HG03196 (cell line): ENCODE measurements around the gene SOX6.

ENCODE experiments used
- ATAC-seq: cut with Tn5 transposase; IDR thresholded peaks from one replicate; pipeline ENCODE4 v1.9.1; 2021; ENCODE audit not compliant: unreplicated experiment

The SOX6 gene

GRCh38 chr11:15970506-15971214 is 385.7 kb downstream of the SOX6 start:
- no peak for ATAC-seq

DNA sequence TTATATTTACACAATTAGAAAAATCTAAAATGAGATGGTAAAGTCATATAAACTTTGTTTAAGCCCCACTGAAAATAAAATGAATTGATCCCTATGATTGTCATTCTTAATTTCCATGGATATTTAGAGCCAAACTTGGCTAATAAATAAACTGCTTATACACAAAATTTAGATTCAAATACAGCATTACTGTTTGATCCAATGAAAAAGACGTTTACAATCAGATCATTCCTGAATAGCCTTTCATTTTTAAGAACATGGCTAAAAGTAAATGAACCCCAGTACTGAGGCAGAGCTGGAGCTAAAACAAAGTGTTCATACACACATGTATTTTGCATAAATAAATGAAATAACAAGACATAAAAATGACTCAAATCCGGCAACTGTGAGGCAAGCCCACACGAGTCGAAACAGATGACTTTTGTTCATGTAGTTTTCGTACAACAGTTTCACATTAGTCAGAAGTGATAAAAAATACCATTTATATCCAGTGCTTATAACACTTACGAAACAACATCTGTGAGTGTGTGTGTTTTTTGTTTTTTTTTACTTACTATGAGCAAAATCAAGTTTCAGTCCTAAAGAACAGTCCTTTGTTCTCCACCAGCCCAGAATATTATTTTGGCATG is 386.5 kb downstream of the SOX6 start:
- ATAC-seq, result peak; percentile 46

DNA sequence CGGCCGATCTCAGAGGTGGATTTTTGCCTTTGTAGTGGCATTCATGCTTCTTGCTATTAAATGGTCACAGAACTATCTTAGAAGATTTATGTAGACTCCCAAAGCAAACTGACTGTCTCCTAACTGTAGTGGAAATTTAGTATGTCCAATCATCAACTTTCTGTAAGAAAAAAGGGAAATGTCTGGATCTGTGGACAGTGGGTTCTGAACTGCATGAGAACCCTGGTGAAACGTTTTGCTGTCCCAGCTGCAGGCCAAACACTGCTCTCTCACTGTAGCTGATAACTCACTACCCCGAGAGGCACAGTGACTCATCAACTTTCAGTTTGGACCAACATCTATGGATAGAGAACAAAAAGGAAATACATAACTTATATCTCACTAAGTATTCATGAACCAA is 387.1 kb downstream of the SOX6 start:
- ATAC-seq, result peak; percentile 85

GRCh38 chr11:15968461-15969130 is 387.8 kb downstream of the SOX6 start:
- ATAC-seq, result no peak

- ATAC-seq, result no peak
These were observed 388.4 kb downstream of the SOX6 start for GRCh38 chr11:15967966-15968365.

- ATAC-seq, result no peak
These were observed 389.2 kb downstream of the SOX6 start for GRCh38 chr11:15967166-15967565.

- no peak for ATAC-seq
These were observed 390.6 kb downstream of the SOX6 start for GRCh38 chr11:15965562-15966250.

DNA sequence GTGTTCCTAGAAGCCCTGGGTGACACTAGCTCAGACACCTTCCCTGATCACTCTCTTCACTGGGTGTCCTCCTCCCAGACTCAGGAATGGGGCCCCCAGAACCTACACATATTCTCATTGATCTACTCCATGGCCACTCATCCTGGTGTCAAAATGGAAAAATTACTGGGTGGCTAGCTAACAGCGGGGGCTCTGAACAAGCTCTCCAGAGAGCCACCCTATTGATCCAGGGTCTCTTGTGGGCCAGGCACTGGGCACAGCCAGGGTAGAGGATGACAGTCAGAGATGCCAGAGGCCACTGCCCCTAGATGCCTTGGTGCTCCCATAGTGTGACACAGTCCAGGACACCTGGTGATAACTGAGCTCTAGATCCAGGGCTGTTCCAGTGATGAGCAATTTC is 393.1 kb downstream of the SOX6 start:
- no peak for ATAC-seq

- no peak for ATAC-seq
These were observed 397.4 kb downstream of the SOX6 start for GRCh38 chr11:15958910-15959309.

GRCh38 chr11:15957234-15957633 is 399.1 kb downstream of the SOX6 start:
- ATAC-seq, result no peak

- no peak for ATAC-seq
These were observed 400.0 kb downstream of the SOX6 start for GRCh38 chr11:15956302-15956701.

DNA sequence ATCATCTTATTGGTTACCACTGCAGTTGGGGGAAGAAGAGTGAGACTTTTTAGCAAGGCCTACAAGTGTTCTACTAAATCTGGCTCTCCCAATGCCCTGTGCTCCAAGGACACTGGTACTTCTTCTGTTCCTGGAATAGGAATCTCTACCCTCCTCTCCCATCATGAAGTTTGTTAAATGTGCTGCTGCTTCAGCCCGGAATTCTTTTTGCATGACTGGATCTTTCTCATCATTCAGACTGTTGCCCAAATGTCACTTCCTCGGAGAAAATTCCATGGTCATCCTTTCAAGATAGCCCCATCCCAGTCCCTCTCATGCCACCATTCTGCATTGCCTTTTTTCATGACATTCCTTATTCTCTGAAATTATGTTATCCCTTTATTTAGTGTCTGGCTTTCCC is 400.8 kb downstream of the SOX6 start:
- no peak for ATAC-seq

DNA sequence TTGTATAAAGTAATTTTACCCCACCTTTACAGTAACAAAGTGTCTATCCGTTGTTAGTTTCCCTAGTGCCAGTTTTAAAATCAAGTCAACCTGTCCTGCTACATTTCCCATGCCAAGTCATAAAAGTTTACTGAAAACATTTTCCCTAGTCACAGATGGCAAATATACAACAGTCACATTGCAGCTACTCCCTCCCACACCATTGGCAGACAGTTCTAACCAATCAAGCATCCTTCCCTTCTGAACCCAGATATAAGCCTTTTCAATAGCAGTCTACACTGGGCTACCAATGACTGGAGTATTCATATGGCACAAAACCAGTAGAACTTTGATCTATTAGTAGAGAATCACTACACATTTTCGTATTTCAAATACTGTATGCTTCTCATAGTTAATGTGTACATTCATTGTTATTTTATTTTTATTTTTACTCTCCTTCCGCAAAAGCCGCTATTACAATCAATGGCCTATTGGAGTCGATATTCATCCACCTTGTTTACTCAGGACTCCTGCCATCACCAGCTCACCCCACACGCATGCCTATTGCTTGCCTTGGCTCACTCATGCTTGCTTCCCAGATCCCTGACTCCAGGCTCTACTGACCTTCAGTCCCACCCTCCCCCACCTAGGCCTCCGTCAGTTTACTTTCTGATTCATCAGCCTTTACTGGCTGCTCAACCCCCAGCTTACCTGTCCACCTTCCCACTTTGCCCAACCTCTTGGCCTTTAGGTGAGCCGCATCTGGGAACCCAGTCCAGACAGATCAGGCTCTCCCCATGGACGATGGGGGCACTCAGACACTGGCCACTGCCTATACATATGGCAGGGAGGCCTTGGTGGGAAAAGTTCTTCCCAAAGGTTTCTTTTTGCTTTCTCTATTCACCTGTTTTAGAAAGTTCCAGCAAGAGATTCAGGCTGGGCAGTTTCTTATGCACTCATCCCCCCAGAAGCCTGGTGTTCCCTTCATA is 408.4 kb downstream of the SOX6 start:
- no peak for ATAC-seq

- no peak for ATAC-seq
These were observed 410.6 kb downstream of the SOX6 start for GRCh38 chr11:15945726-15946125.

- no peak for ATAC-seq
These were observed 411.9 kb downstream of the SOX6 start for GRCh38 chr11:15944460-15944859.

GRCh38 chr11:15943418-15944197 is 412.7 kb downstream of the SOX6 start:
- no peak for ATAC-seq

GRCh38 chr11:15942936-15943335 is 413.4 kb downstream of the SOX6 start:
- ATAC-seq, result no peak

DNA sequence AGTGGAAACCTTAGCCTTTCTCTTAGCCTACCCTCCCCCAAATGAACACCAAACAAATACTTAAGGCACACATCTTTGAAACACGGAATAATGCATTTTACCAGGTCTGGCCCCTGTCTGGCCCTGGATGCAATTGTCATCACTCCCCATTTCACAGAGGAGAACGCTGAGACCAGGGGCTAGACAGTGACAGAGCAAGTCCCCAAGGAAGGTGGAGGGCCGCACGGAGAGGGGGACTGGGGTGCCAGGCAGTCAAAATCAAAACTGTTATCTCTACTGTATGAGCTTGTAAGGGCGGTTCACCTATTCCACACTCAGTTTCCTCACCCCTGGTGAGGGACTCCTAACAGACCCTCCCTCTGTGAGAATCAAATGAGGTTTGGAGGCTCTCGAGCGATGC is 414.2 kb downstream of the SOX6 start:
- ATAC-seq, result no peak

DNA sequence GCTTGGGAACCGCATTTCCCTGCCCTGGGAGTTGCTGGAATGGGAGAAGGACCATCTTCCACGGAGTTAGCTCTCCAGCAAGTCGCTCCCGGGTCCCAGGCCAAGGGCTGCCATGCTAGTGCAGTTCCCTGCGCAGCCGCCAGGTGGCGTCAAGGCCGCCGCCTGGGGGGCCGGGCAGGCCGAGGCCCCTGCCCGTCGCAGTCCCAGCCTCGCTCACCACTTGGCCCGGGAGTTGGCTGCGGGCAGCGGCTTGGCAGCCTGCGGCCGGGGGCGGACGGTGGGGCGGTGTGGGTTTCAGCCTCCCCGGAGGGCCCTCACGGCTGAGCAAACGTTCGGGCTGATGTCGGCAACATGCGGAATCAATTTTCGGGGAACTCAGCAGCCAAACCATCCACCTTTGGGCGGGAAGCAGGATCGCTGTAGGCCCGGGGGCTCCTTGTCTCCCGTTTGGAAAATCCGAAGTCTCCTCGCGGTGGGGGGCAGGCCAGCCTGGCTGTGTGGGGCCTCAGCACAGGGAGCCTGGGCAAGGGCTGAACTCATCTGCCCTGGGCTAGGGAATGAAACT is 415.1 kb downstream of the SOX6 start:
- no peak for ATAC-seq
